Thoracic aorta (tissue), 2 donors: ENCODE measurements around the gene TRIM7. TPM values are rescaled to one million over a fixed set of nuclear protein-coding genes. Genes with fewer than 3 reads are reported as not detected.

ENCODE experiments used
- ATAC-seq: fragments of 150-250 bp; one replicate; pipeline ENCODE4 v1.8.0; 2017; ENCODE audit warnings: low read depth; ENCODE audit not compliant: insufficient number of reproducible peaks, low FRiP score
- DNase-seq: peaks from one replicate; pipeline ENCODE4 v3.0.0-alpha.2; 2020; ENCODE audit warnings: low spot score
- H3K27ac ChIP-seq, 2 donors: fragments of 200-600 bp; sonication (generic); 1 replicate in 1 of 2; 2 replicates in 1 of 2; pipeline ENCODE4 v1.5.1; 2016; ENCODE audit warnings: mild to moderate bottlenecking in 2 of 2, moderate library complexity in 2 of 2
- H3K27me3 ChIP-seq: fragments of 200-600 bp; sonication (generic); replicated peaks from 2 replicates; pipeline ENCODE4 v1.6.0; 2016; ENCODE audit warnings: mild to moderate bottlenecking; ENCODE audit not compliant: insufficient read depth
- H3K36me3 ChIP-seq: fragments of 200-600 bp; sonication (generic); one replicate; pipeline ENCODE4 v1.5.1; 2016
- H3K4me1 ChIP-seq, 2 donors: fragments of 200-600 bp; sonication (generic); 1 replicate in 1 of 2; 2 replicates in 1 of 2; pipeline versions ENCODE4 v1.5.1 to v1.6.0; 2016; ENCODE audit warnings: low read depth in 2 of 2, mild to moderate bottlenecking in 1 of 2; ENCODE audit not compliant: control insufficient read depth in 1 of 2
- H3K4me3 ChIP-seq: fragments of 200-600 bp; sonication (generic); 2 replicates; pipeline ENCODE4 v1.5.1; 2016; ENCODE audit warnings: mild to moderate bottlenecking
- H3K9me3 ChIP-seq: fragments of 200-600 bp; sonication (generic); 2 replicates; pipeline ENCODE4 v1.5.1; 2016
- total RNA-seq, 2 donors: library from RNA; depleted of rRNA; stranded (reverse); fragments of >200 nt; gene quantifications; one replicate each; pipeline versions ENCODE4 v1.1.0 to v1.2.3, GENCODE V29; 2016
- TF ChIP-seq, protein P1 (sequence below): fragments of 200-600 bp; sonication (generic); IDR thresholded peaks from one replicate; pipeline ENCODE4 v1.5.1; 2019; ENCODE audit warnings: antibody characterized with exemption

TRIM7 gene
- total RNA-seq, 2 donors from 2014 or later: 11.4 to 14.7 TPM

DNA sequence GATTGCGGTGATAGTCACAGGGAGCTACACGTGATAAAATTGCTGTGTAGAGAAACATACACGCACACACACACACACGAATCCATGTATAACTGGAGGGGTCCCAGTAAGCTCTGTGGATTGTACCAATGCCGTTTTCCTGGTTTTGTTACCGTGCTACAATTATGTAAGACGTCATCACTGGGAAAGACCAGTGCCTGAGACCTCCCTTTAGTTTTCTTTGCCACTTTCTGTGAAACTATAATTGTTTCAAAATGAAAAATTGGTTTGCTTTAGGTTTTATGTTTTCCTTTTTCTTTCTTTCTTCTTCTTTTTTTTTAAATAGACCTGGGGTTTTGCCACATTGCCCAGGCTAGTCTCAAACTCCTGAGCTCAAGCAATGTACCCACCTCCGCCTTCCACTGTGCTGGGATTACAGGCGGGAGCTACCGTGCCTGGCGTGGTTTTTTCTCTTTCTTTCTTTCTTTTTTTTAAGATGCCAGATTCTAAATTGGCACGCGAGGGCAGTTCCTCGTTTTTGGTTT is 36.3 kb downstream of the TRIM7 start:
- ATAC-seq (no peak), DNase-seq (no peak)
- H3K27me3 ChIP-seq: peaks cover 26% of the 10 kb centered on the region
- no peaks in the 10 kb centered on the region for H3K36me3 ChIP-seq
- no peak overlapping the region for H3K27ac ChIP-seq
- peaks cover 0 to 12% of the 10 kb centered on the region in 2 donors for H3K4me1 ChIP-seq
- H3K9me3 ChIP-seq: no peaks in the 10 kb centered on the region
- TF ChIP-seq, protein P1, sequence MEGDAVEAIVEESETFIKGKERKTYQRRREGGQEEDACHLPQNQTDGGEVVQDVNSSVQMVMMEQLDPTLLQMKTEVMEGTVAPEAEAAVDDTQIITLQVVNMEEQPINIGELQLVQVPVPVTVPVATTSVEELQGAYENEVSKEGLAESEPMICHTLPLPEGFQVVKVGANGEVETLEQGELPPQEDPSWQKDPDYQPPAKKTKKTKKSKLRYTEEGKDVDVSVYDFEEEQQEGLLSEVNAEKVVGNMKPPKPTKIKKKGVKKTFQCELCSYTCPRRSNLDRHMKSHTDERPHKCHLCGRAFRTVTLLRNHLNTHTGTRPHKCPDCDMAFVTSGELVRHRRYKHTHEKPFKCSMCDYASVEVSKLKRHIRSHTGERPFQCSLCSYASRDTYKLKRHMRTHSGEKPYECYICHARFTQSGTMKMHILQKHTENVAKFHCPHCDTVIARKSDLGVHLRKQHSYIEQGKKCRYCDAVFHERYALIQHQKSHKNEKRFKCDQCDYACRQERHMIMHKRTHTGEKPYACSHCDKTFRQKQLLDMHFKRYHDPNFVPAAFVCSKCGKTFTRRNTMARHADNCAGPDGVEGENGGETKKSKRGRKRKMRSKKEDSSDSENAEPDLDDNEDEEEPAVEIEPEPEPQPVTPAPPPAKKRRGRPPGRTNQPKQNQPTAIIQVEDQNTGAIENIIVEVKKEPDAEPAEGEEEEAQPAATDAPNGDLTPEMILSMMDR: no peak
- no peak overlapping the region for H3K4me3 ChIP-seq

DNA sequence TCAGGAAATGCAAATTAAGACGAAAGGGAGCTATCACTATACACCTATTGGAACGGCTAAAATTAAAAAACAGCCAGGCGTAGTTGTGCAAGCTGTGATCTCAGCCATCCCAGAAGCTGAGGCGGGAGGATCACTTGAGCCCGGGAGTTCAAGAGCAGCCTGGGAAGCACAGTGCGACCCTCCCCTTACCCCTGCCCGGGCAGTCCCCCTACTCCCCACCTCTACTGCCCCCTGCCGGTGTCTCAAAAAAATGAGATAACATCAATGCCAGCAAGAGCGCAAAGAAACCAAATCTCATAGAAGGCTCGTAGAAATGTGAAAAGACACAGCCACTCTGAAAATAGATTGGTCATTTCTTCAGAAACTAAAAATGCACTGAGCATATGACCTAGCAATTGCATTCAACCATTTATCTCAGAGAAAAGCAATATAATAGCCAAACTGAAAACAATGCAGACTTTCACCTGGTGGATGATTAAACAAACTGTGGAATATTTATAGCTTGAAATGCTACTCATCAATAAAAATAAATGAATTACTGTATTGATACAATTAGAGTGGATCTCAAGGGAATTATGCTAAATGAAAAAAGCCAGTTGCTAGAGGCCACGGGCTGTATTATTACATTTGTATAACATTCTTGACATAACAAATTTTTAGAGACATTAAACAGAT is 37.0 kb downstream of the TRIM7 start:
- Histone ChIP-seq H3K9me3 (no peaks in the 10 kb centered on the region), H3K27me3 (peaks cover 26% of the 10 kb centered on the region), H3K27ac (no peak overlapping the region), H3K36me3 (no peaks in the 10 kb centered on the region), H3K4me1 (peaks cover 0 to 7% of the 10 kb centered on the region in 2 donors), H3K4me3 (no peak overlapping the region)
- TF ChIP-seq, protein P1: no peak
- DNase-seq: no peak
- no peak for ATAC-seq

- peaks cover 26% of the 10 kb centered on the region for H3K27me3 ChIP-seq
- H3K4me1 ChIP-seq: peaks cover 0 to 5% of the 10 kb centered on the region in 2 donors
- H3K9me3 ChIP-seq: no peaks in the 10 kb centered on the region
- DNase-seq (no peak), ATAC-seq (no peak)
- H3K27ac ChIP-seq: no peak overlapping the region
- no peak overlapping the region for H3K4me3 ChIP-seq
- TF ChIP-seq, protein P1: no peak
- H3K36me3 ChIP-seq: no peaks in the 10 kb centered on the region
Observed at GRCh38 chr5:181166812-181167733, 37.9 kb downstream of the TRIM7 start.

DNA sequence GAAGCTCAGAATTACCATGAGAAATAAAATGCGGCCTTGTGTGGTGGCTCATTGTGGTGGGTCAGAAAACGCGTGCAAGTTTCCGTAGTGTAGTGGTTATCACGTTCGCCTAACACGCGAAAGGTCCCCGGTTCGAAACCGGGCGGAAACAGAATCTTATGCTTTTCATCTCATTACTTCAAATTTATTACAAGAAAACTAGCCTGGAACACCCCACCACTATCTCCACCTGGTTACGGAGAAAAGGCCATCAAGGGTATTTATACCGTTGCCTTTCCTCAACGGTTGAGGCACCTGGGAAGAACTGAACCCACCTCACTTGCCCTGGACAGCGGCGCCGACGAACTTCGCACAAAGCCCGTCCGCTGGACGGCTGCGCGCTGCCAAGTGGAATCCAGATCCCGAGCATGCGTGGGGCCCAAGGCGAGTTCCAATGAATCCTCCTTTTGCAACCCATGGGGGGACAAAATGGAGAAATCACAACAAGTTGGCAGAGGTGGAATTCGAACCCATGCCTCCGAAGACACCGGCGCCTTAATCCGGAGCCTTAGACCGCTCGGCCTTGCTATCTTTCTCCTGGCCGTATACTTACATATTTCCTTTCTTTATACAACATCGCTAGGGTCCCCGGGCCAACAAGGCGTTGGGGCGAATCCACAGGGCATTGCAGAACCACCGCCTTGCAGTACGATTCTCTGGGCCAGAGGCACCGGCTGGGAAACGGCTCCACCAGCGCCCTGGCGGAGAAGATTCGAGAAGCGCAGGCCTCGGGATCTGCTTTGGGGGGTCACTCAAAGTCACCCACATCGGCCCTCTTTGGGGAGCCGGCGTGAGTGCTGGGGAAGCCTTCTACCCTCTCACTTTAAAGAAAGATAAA is 40.7 kb downstream of the TRIM7 start:
- H3K27ac ChIP-seq: no peak overlapping the region
- no peaks in the 10 kb centered on the region for H3K36me3 ChIP-seq
- H3K9me3 ChIP-seq: no peaks in the 10 kb centered on the region
- TF ChIP-seq, protein P1: no peak
- DNase-seq (no peak), ATAC-seq (no peak)
- H3K4me3 ChIP-seq: no peak overlapping the region
- H3K4me1 ChIP-seq: no peaks in the 10 kb centered on the region
- H3K27me3 ChIP-seq: peaks cover 11% of the 10 kb centered on the region
